Gastrocnemius medialis (tissue), 4 donors: ENCODE measurements around the gene SYCN.

Experiments used
- POLR2A ChIP-seq, 2 donors: fragments of 450-650 bp; IDR thresholded peaks; one replicate each; pipeline ENCODE4 v1.6.1; 2017; ENCODE audit warnings: antibody characterized with exemption in 2 of 2, mild to moderate bottlenecking in 2 of 2, moderate library complexity in 2 of 2
- TF ChIP-seq, protein P1 (sequence below), 5 experiments: fragments of 450-650 bp in 3 of 5; fragments of 200-600 bp in 2 of 5; sonication (generic) in 2 of 5; IDR thresholded peaks in 4 of 5; conservative IDR thresholded peaks in 1 of 5; 1 replicate in 4 of 5; 2 replicates in 1 of 5; pipeline ENCODE4 v1.5.1; 2016 to 2019; ENCODE audit warnings: antibody characterized with exemption in 5 of 5, mild to moderate bottlenecking in 3 of 5, moderate library complexity in 3 of 5

DNA sequence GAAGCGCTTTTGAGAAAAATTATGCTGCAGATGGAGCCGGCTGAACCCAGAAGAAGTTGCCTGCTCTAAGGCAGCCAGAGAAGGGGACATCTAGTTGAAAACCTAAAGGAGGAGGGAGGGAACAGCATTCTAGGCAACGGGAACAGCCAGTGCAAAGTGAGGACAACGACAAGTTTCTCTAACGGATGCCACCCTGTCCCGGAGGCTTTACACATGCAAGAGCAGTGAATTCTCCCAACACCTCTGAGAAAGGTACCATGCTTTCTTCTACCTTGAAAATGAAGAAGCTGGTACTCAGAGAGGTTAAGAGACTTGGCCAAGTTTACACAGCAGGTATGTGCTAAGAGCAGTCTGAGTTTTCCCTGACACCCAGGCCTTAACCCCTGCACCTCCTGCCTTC is 34.9 kb upstream of the SYCN start:
- TF ChIP-seq, protein P1, sequence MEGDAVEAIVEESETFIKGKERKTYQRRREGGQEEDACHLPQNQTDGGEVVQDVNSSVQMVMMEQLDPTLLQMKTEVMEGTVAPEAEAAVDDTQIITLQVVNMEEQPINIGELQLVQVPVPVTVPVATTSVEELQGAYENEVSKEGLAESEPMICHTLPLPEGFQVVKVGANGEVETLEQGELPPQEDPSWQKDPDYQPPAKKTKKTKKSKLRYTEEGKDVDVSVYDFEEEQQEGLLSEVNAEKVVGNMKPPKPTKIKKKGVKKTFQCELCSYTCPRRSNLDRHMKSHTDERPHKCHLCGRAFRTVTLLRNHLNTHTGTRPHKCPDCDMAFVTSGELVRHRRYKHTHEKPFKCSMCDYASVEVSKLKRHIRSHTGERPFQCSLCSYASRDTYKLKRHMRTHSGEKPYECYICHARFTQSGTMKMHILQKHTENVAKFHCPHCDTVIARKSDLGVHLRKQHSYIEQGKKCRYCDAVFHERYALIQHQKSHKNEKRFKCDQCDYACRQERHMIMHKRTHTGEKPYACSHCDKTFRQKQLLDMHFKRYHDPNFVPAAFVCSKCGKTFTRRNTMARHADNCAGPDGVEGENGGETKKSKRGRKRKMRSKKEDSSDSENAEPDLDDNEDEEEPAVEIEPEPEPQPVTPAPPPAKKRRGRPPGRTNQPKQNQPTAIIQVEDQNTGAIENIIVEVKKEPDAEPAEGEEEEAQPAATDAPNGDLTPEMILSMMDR (IDR thresholded peaks at IDR 0.05 in 4 of 5, conservative IDR thresholded peaks at IDR 0.05 in 1 of 5): no peak
- no peak for TF ChIP-seq POLR2A (IDR thresholded peaks at IDR 0.05)
